Adrenal gland (tissue), 12 donors: Measurements from ENCODE around the gene TAF7. TPM values are rescaled to one million over a fixed set of nuclear protein-coding genes. Genes with fewer than 3 reads are reported as not detected.
A peak's percentile ranks its signal among the peaks of the same experiment; 100 is the strongest.
"Not testable (repeated sequence)": the region's sequence is repeated elsewhere in the genome, so short reads cannot be mapped to it uniquely, and the experiment has no call there.

Experiments used
- DNase-seq, 7 donors: peaks; one replicate each; pipeline ENCODE4 v3.0.0-alpha.2; 2019 to 2020
- H3K27ac ChIP-seq, 5 donors: fragments of 200-600 bp; sonication (generic) in 4 of 5; 1 replicate in 3 of 5; 2 replicates in 2 of 5; pipeline versions ENCODE4 v1.5.1 to v1.8.0; 2016 to 2020; ENCODE audit warnings: mild to moderate bottlenecking in 1 of 5
- H3K27me3 ChIP-seq: fragments of 200-600 bp; 2 replicates; pipeline ENCODE4 v1.8.0; 2021
- H3K36me3 ChIP-seq, 2 donors: fragments of 200-600 bp; replicated peaks in 1 of 2; 1 replicate in 1 of 2; 2 replicates in 1 of 2; pipeline versions ENCODE4 v1.5.1 to v1.8.0; 2018 to 2022
- H3K4me1 ChIP-seq, 2 donors: fragments of 200-600 bp; replicated peaks in 1 of 2; 1 replicate in 1 of 2; 2 replicates in 1 of 2; pipeline versions ENCODE4 v1.5.1 to v1.8.0; 2018 to 2021
- H3K4me3 ChIP-seq, 4 donors: fragments of 200-600 bp; sonication (generic) in 3 of 4; one replicate each; pipeline ENCODE4 v1.5.1; 2016 to 2018
- H3K9me3 ChIP-seq, 3 donors: fragments of 200-600 bp; sonication (generic) in 1 of 3; replicated peaks in 1 of 3; 1 replicate in 2 of 3; 2 replicates in 1 of 3; pipeline versions ENCODE4 v1.5.1 to v1.8.0; 2016 to 2021
- CTCF ChIP-seq, 6 experiments: fragments of 450-650 bp in 4 of 6; fragments of 200-600 bp in 2 of 6; sonication (generic) in 1 of 6; IDR thresholded peaks; 1 replicate in 5 of 6; 2 replicates in 1 of 6; pipeline versions ENCODE4 v1.5.1 to v1.8.0; 2016 to 2021; ENCODE audit warnings: antibody characterized with exemption in 6 of 6, mild to moderate bottlenecking in 2 of 6, moderate library complexity in 1 of 6
- POLR2A ChIP-seq, 2 donors: fragments of 450-650 bp; IDR thresholded peaks; one replicate each; pipeline ENCODE4 v1.6.1; 2017; ENCODE audit warnings: antibody characterized with exemption in 2 of 2, mild to moderate bottlenecking in 2 of 2, moderate library complexity in 1 of 2
- WGBS, 4 donors: extraction: QIAGEN DNeasy Blood & Tissue Kit in 2 of 4; methylation state at CpG; one replicate each; pipeline versions ENCODE4 v1.1.5 to v1.1.7; 2013 to 2017; 5-methylcytosine and 5-hydroxymethylcytosine counted together
- intact Hi-C, 2 donors: fragments of 100-400 bp; cut with DNase I; formaldehyde crosslinking; loops; one replicate each; pipeline versions ENCODE4 v1.14.1 to v1.15.0; 2022 to 2023
- polyA plus RNA-seq, 3 donors: library from polyadenylated mRNA; stranded (reverse); fragments of 200-250 nt in 2 of 3; fragments of 350-450 nt in 1 of 3; fragmentation: Illumina TruSeq in 1 of 3; extraction: RNeasy Lipid Tissue Mini Kit (QIAGEN cat#74804) in 1 of 3; gene quantifications; one replicate each; pipeline ENCODE4 v1.2.3, GENCODE V29; 2013 to 2014
- total RNA-seq, 9 donors: library from RNA; depleted of rRNA in 4 of 9; stranded (reverse); fragments of >200 nt in 4 of 9; fragments of 120-200 nt in 1 of 9; fragmentation: NEBNext Ultra II Directional in 1 of 9; extraction: Animal tissue kit (Norgen Biotek cat#: 25700) in 1 of 9; gene quantifications; one replicate each; pipeline versions ENCODE4 v1.1.0 to v1.2.4, GENCODE V29; 2013 to 2023
- donor health status: healthy with polysubstance abuse.
- donor health status: Bipolar disorder and iron deficiency.
- donor health status: DM: yes; HTN: yes; CAD: no.
- donor health status: DM: no; HTN: no; CAD: no.
- donor health status: DM: no; HTN: no; CAD: no.
- donor health status: DM: yes; HTN: yes; CAD: no.

TAF7 gene
- total and polyA plus RNA-seq, 12 donors = 23.9 to 132 (median 68.8) TPM

GRCh38 chr5:141343953-141344463, 23.4 kb upstream of the TAF7 start:
- WGBS, 4 donors = 17 to 36% (median 28%) methylated on average over 10 to 31 of the region's 31 CpGs
- intact Hi-C loops = no loop called here
- H3K9me3 ChIP-seq = peaks cover 0 to 20% (median 10%) of the 10 kb centered on the region in 3 donors

GRCh38 chr5:141343242-141343952, 22.8 kb upstream of the TAF7 start, which contains the start of gene PCDHGA3:
Gene PCDHGA3 (plus strand): TSS chr5:141343829. CDS start chr5:141344034, 205 bp downstream.
- peaks cover 0 to 20% (median 10%) of the 10 kb centered on the region in 3 donors for H3K9me3 ChIP-seq
- H3K4me3 ChIP-seq = peak within 1 kb of the TSS in 1 of 4 donors; percentile 16
- H3K27me3 ChIP-seq = no peaks in the 10 kb centered on the region
- TF ChIP-seq CTCF (IDR thresholded peaks at IDR 0.05) (peak in 4 of 6 experiments; percentile 9 to 33 (median 18)), POLR2A (IDR thresholded peaks at IDR 0.05) (no peak)
- intact Hi-C loops = no loop called here
- 22 to 29% (median 24%) methylated on average over 9 of the region's 9 CpGs for WGBS, 4 donors
- H3K4me1 ChIP-seq = no peaks in the 10 kb centered on the region
- H3K27ac ChIP-seq = no peak within 1 kb of the TSS
- H3K36me3 ChIP-seq = no peaks in the 10 kb centered on the region
- peak in 1 of 7 donors; percentile 32 for DNase-seq

More at GRCh38 chr5:141343953-141344463, 23.4 kb upstream of the TAF7 start:
- Histone ChIP-seq H3K27ac (no peak overlapping the region), H3K4me1 (no peaks in the 10 kb centered on the region), H3K4me3 (peak overlapping the region in 1 of 4 donors; percentile 16), H3K27me3 (no peaks in the 10 kb centered on the region), H3K36me3 (no peaks in the 10 kb centered on the region)
- no peak for DNase-seq
- TF ChIP-seq POLR2A (IDR thresholded peaks at IDR 0.05) (no peak), CTCF (IDR thresholded peaks at IDR 0.05) (peak in 1 of 6 experiments; percentile 2)

GRCh38 chr5:141342773-141343172, 22.2 kb upstream of the TAF7 start:
- WGBS, 4 donors = 12 to 39% (median 17%) methylated on average over 1 of the region's 1 CpG
- Histone ChIP-seq H3K4me3 (no peak overlapping the region), H3K9me3 (peaks cover 0 to 15% (median 10%) of the 10 kb centered on the region in 3 donors), H3K36me3 (no peaks in the 10 kb centered on the region), H3K27ac (no peak overlapping the region), H3K4me1 (no peaks in the 10 kb centered on the region), H3K27me3 (no peaks in the 10 kb centered on the region)
- no peak for DNase-seq
- TF ChIP-seq CTCF (IDR thresholded peaks at IDR 0.05) (no peak), POLR2A (IDR thresholded peaks at IDR 0.05) (no peak)
- intact Hi-C loops = no loop called here

- H3K27me3 ChIP-seq, H3K4me3 ChIP-seq, H3K4me1 ChIP-seq, intact Hi-C loops, H3K9me3 ChIP-seq, H3K36me3 ChIP-seq, DNase-seq, H3K27ac ChIP-seq: not testable (repeated sequence)
- 49 to 85% (median 59%) methylated on average over 21 to 44 of the region's 45 CpGs for WGBS, 4 donors
These were observed 20.3 kb upstream of the TAF7 start for GRCh38 chr5:141340781-141341354.
